A549 (cell line): ENCODE measurements around the gene ARVCF. TPM values are rescaled to one million over a fixed set of nuclear protein-coding genes. Genes with fewer than 3 reads are reported as not detected.

Source experiments
- ATAC-seq, 2 experiments: fragments of 200-7000 bp in 1 of 2; fragments of >200 bp in 1 of 2; cut with Nextera tagmentation in 1 of 2; cut with Tn5 transposase in 1 of 2; 3 replicates each; pipeline versions ENCODE4 v1.8.0 to v1.9.1; 2018 to 2020; ENCODE audit warnings: mild to moderate bottlenecking in 1 of 2, moderate library complexity in 1 of 2
- CTCF ChIA-PET: fragments of 300-600 bp; sonication (Branson Sonifier 250); formaldehyde crosslinking; extraction: SDS; loops from one replicate; lab custom pipeline; 2021; ENCODE audit warnings: antibody characterized with exemption, inconsistent platforms; lab: Yijun Ruan, JAX
- POLR2A ChIA-PET: fragments of 350-600 bp; formaldehyde crosslinking; extraction: SDS; loops from one replicate; lab custom pipeline; 2021; ENCODE audit warnings: antibody characterized with exemption, inconsistent platforms; lab: Yijun Ruan, JAX
- DNase-seq, 2 experiments: peaks; one replicate each; pipeline versions ENCODE4 v3.0.0 to v3.0.0-alpha.2; 2011 to 2016; ENCODE audit warnings: low read depth in 1 of 2, low spot score in 1 of 2
- FAIRE-seq: peaks from 2 replicates; lab custom pipeline; 2011; peaks lifted over from hg19 to GRCh38; lab: Jason Lieb, UNC
- H3K27ac ChIP-seq, 2 experiments: fragments of >200 bp; sonication (Bioruptor Twin); formaldehyde crosslinking; 3 replicates each; pipeline ENCODE4 v1.5.1; 2016 to 2017
- H3K4me1 ChIP-seq: fragments of >200 bp; sonication (Bioruptor Twin); formaldehyde crosslinking; 3 replicates; pipeline ENCODE4 v1.6.1; 2016
- H3K4me2 ChIP-seq: fragments of >200 bp; sonication (Bioruptor Twin); formaldehyde crosslinking; 3 replicates; pipeline ENCODE4 v1.6.1; 2016
- H3K4me3 ChIP-seq: fragments of >200 bp; sonication (Bioruptor Twin); formaldehyde crosslinking; 3 replicates; pipeline ENCODE4 v1.5.1; 2016
- H3K9me3 ChIP-seq: fragments of >200 bp; sonication (Bioruptor Twin); formaldehyde crosslinking; 3 replicates; pipeline ENCODE4 v1.6.1; 2016
- CBX2 ChIP-seq: fragments of 200-600 bp; sonication (generic); IDR thresholded peaks from 2 replicates; pipeline ENCODE4 v1.6.1; 2016; ENCODE audit warnings: low read depth, mild to moderate bottlenecking, borderline replicate concordance
- CBX8 ChIP-seq: fragments of 200-600 bp; sonication (generic); IDR thresholded peaks from 2 replicates; pipeline ENCODE4 v1.6.1; 2016
- CHD4 ChIP-seq: fragments of 200-600 bp; sonication (generic); IDR thresholded peaks from 2 replicates; pipeline ENCODE4 v1.6.1; 2016; ENCODE audit warnings: antibody characterized with exemption, mild to moderate bottlenecking, borderline replicate concordance
- CTCF ChIP-seq: fragments of >200 bp; sonication (Bioruptor Twin); formaldehyde crosslinking; IDR thresholded peaks from 3 replicates; pipeline ENCODE4 v1.5.1; 2016
- EHF ChIP-seq: fragments of 250-450 bp; sonication (Bioruptor Pico); IDR thresholded peaks from 2 replicates; pipeline ENCODE4 v1.5.0; 2020; ENCODE audit warnings: mild to moderate bottlenecking
- ESRRA ChIP-seq: fragments of 150-350 bp; IDR thresholded peaks from 2 replicates; pipeline ENCODE4 v1.6.1; 2014; ENCODE audit warnings: mild to moderate bottlenecking, low read length, borderline replicate concordance
- FOSB ChIP-seq: fragments of 250-450 bp; sonication (Bioruptor Pico); IDR thresholded peaks from 2 replicates; pipeline ENCODE4 v1.5.0; 2020; ENCODE audit warnings: mild to moderate bottlenecking, moderate library complexity
- FOSL2 ChIP-seq, 2 experiments: fragments of 450-650 bp in 1 of 2; fragments of >200 bp in 1 of 2; sonication (Bioruptor Twin) in 1 of 2; formaldehyde crosslinking; IDR thresholded peaks; 2 replicates each; pipeline versions ENCODE4 v1.5.0 to v1.6.1; 2016 to 2020; ENCODE audit warnings: mild to moderate bottlenecking in 1 of 2, moderate library complexity in 1 of 2
- GATA3 ChIP-seq: IDR thresholded peaks from 2 replicates; pipeline ENCODE4 v1.6.1; 2012; ENCODE audit warnings: borderline replicate concordance
- HES2 ChIP-seq: fragments of >200 bp; sonication (Bioruptor Twin); formaldehyde crosslinking; IDR thresholded peaks from 2 replicates; pipeline ENCODE4 v1.6.1; 2016
- JUN ChIP-seq, 2 experiments: fragments of >200 bp; sonication (Bioruptor Twin); formaldehyde crosslinking; IDR thresholded peaks; 2 replicates in 1 of 2; 3 replicates in 1 of 2; pipeline ENCODE4 v1.6.1; 2016 to 2017
- KDM1A ChIP-seq: fragments of 200-600 bp; sonication (generic); IDR thresholded peaks from 2 replicates; pipeline ENCODE4 v1.6.1; 2016; ENCODE audit warnings: low read depth, mild to moderate bottlenecking
- MAX ChIP-seq: IDR thresholded peaks from 2 replicates; pipeline ENCODE4 v1.6.1; 2012
- MYC ChIP-seq: IDR thresholded peaks from 2 replicates; pipeline ENCODE4 v1.6.1; 2012; ENCODE audit warnings: mild to moderate bottlenecking, inconsistent platforms, low read length, improper control_type of control experiment, borderline replicate concordance
- NR3C1 ChIP-seq: fragments of >200 bp; sonication (Bioruptor Twin); formaldehyde crosslinking; IDR thresholded peaks from 3 replicates; pipeline ENCODE4 v1.6.1; 2017
- RCOR1 ChIP-seq: fragments of 150-350 bp; IDR thresholded peaks from 2 replicates; pipeline ENCODE4 v1.6.1; 2014; ENCODE audit warnings: antibody characterized with exemption, low read length, low read depth
- TP53 ChIP-seq: fragments of 250-450 bp; sonication (Bioruptor Pico); IDR thresholded peaks from 2 replicates; pipeline ENCODE4 v1.5.0; 2021; ENCODE audit warnings: mild to moderate bottlenecking, moderate library complexity
- ZFP36 ChIP-seq: fragments of 450-650 bp; IDR thresholded peaks from 2 replicates; pipeline ENCODE4 v1.6.1; 2014; ENCODE audit warnings: borderline replicate concordance; ENCODE audit not compliant: partially characterized antibody
- ZSCAN20 ChIP-seq: fragments of 250-450 bp; sonication (Bioruptor Pico); IDR thresholded peaks from 2 replicates; pipeline ENCODE4 v1.8.0; 2022; ENCODE audit warnings: mild to moderate bottlenecking, moderate library complexity
- WGBS: methylation state at CpG from one replicate; pipeline ENCODE4 v1.1.6; 2017; ENCODE audit errors: missing lambda C conversion rate; 5-methylcytosine and 5-hydroxymethylcytosine counted together
- polyA plus RNA-seq, 4 experiments: library from polyadenylated mRNA; depleted of rRNA in 3 of 4; stranded (reverse); fragments of >200 nt; fragmentation: RNase III in 1 of 4; extraction: RNeasy Plus Mini Kit Qiagen cat#74134 plus additional on column Dnase treatment in 1 of 4; gene quantifications; 2 replicates in 3 of 4; 3 replicates in 1 of 4; pipeline ENCODE4 v1.2.3, GENCODE V29; 2011 to 2017

Gene ARVCF
- polyA plus RNA-seq, 2 of the 4 experiments (the other 2 are of a cell fraction) = 0.81 to 2.1 TPM

- Histone ChIP-seq H3K27ac (no peak overlapping the region), H3K9me3 (no peaks in the 10 kb centered on the region), H3K4me1 (no peaks in the 10 kb centered on the region), H3K4me3 (no peak overlapping the region), H3K4me2 (no peak overlapping the region)
- TF ChIP-seq CBX2 = no peak
- no peak for TF ChIP-seq EHF (CRISPR knock-in tag)
- no peak for TF ChIP-seq CBX8
- TF ChIP-seq FOSB (CRISPR knock-in tag) = no peak
- TF ChIP-seq CTCF = no peak
- TF ChIP-seq TP53 (CRISPR knock-in tag) = no peak
- TF ChIP-seq KDM1A = no peak
- TF ChIP-seq HES2 = no peak
- TF ChIP-seq JUN (IDR thresholded peaks at IDR 0.05) = no peak
- TF ChIP-seq RCOR1 = no peak
- no peak for TF ChIP-seq ZSCAN20
- no peak for TF ChIP-seq NR3C1
- no peak for DNase-seq
- no peak for FAIRE-seq
- WGBS = 93% methylated on average over 14 of the region's 27 CpGs
- POLR2A ChIA-PET = no interaction called here
- CTCF ChIA-PET = no interaction called here
- no peak for ATAC-seq
These were observed 46.9 kb upstream of the ARVCF start for GRCh38 chr22:20063271-20064139.

GRCh38 chr22:20062766-20063083 is 46.1 kb upstream of the ARVCF start:
- H3K4me2 ChIP-seq = no peak overlapping the region
- POLR2A ChIA-PET = no interaction called here
- no peaks in the 10 kb centered on the region for H3K9me3 ChIP-seq
- H3K4me3 ChIP-seq = no peak overlapping the region
- CTCF ChIA-PET = no interaction called here
- TF ChIP-seq GATA3 (no peak), ESRRA (no peak), MAX (no peak), RCOR1 (no peak)
- TF ChIP-seq, all 56 proteins: peak for 0
- Histone ChIP-seq H3K4me1 (no peaks in the 10 kb centered on the region), H3K27ac (no peak overlapping the region)
- no peak for ATAC-seq
- WGBS = 64% methylated on average over 10 of the region's 11 CpGs
- DNase-seq = no peak
- no peak for FAIRE-seq

GRCh38 chr22:20062043-20062765 is 45.6 kb upstream of the ARVCF start:
- ChIA-PET POLR2A (no interaction called here), CTCF (interaction anchor here (0.6 kb wide), 1 partner anchor 47 kb away, joined by 3 read pairs; no protein-coding TSS in a partner anchor)
- DNase-seq (no peak), ATAC-seq (no peak), FAIRE-seq (no peak)
- no peaks in the 10 kb centered on the region for H3K9me3 ChIP-seq
- 95% methylated on average over 8 of the region's 18 CpGs for WGBS
- TF ChIP-seq ZFP36 (no peak), CHD4 (no peak), MYC (no peak), NR3C1 (no peak), GATA3 (no peak), CBX2 (no peak), FOSL2 (IDR thresholded peaks at IDR 0.05) (no peak), FOSL2 (CRISPR knock-in tag; IDR thresholded peaks at IDR 0.05) (no peak)
- no peaks in the 10 kb centered on the region for H3K4me1 ChIP-seq
- no peak overlapping the region for H3K27ac ChIP-seq
- no peak overlapping the region for H3K4me2 ChIP-seq
- H3K4me3 ChIP-seq = no peak overlapping the region
